ENCODE data around the gene MAPKAP1.
A peak's percentile ranks its signal among the peaks of the same experiment; 100 is the strongest.

MAPKAP1 gene

DNA sequence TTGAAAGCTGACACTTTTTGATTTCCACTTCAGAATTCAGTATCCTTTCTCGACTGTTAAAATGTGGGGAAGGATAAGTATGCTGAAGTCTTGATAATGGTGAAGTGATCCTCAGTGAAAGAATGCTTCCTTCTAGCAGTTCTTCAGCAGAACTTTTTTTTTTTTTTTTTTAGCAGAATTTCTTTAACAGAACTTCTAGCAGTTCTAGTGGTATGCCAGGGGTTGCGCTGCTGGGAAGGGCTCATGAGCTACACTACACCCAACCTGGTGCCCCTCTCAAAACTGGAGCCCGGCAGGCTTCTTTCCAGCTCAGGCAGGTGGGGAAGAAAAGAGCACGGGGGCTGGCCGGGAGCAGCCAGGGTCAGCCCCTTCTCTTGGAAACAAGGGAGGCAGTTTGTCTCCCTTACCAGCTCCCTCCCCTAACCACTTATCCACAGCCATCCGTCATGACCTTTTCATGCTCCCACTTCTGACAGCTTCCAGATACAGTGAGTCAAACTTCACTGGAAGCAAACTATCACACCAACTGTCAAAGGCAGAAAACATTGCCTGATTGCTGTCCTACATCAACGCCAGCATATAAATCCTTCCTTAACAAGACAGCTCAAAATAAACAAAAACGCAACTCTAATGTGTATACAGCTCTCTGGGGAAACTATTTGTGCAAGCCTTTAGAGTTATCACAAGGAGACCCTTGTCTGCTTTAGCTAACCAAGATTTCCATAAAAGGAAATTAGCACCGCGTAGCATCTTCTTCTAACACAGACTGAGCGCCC, 233.9 kb downstream of the MAPKAP1 start:
- DNase-seq (ENCODE audit: extremely low spot score, insufficient read length, low read depth), result no peak
- FAIRE-seq, result no peak

DNA sequence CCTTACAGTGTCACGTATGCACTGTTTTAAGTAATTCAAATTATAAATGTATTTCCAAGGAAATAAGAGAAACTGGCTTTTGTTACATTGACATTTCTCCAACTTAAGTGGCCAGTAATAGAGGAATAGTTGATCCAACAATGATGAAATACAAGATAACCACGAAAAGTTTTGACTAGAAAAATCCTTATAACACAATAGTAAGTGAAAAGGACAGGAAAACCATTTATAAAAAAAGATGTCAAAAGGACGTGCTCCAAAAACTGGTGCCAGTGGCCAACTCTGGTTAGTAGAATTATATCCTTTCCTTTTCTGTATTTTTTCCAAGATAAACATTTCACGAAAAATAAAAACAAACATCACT, 234.5 kb downstream of the MAPKAP1 start:
- FAIRE-seq, result no peak
- no peak for DNase-seq (ENCODE audit: extremely low spot score, insufficient read length, low read depth)

- FAIRE-seq (no peak), DNase-seq (ENCODE audit: extremely low spot score, insufficient read length, low read depth) (no peak)
Measured at GRCh38 chr9:125470767-125471580, 236.0 kb downstream of the MAPKAP1 start.

DNA sequence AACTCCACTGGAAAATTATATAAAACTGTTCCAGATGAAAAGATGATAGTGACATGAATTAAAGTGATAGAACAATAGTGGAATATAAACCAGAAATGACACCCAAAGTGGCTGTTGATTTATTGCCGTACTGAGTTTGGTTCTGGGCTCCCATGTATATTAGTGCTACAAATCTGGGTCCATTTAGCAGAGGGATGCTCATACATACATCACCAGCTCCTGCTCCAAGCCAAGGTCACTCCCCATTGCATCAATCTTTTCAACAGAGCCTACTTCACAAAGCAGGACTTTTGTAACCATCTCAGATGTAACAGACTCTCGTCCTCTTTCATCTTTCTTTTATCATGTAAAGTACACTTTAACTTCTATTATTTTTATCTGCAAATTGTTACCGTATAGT, 236.8 kb downstream of the MAPKAP1 start:
- no peak for DNase-seq (ENCODE audit: extremely low spot score, insufficient read length, low read depth)

GRCh38 chr9:125468646-125469045, 238.4 kb downstream of the MAPKAP1 start:
- no peak for DNase-seq (ENCODE audit: extremely low spot score, insufficient read length, low read depth)
- FAIRE-seq, result no peak

More for the DNA sequence above, 236.8 kb downstream of the MAPKAP1 start:
- FAIRE-seq, result no peak

DNA sequence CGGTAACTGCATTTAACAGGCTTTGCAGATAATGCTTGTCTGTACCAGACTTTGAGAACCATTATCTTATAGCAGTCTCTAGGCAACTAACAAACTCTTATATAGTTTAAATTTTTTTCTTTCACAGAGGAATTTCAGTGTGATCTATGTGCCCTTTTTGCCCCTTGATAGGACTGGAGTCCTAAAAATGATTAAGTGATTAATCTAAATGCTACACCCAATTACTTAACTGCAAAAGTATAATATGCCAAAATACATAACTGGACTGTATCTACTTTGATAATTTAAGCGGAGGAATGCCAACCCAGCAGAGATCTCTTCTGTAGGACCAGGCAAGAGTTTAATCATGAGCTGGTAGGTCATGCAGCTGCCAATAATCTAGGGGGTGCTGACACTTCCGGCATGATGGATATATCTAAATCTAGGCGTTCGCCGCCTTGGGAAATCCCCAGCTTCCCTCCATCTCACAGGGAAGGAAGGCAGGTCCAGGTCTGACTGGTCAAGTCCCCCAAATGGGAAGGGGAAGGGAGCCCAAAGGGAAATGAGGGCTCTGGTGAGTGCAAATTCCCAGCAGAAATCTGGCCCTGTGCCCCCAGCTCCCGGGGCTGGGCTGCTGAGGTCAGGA, 239.8 kb downstream of the MAPKAP1 start:
- no peak for DNase-seq (ENCODE audit: extremely low spot score, insufficient read length, low read depth)
- FAIRE-seq, result no peak

DNA sequence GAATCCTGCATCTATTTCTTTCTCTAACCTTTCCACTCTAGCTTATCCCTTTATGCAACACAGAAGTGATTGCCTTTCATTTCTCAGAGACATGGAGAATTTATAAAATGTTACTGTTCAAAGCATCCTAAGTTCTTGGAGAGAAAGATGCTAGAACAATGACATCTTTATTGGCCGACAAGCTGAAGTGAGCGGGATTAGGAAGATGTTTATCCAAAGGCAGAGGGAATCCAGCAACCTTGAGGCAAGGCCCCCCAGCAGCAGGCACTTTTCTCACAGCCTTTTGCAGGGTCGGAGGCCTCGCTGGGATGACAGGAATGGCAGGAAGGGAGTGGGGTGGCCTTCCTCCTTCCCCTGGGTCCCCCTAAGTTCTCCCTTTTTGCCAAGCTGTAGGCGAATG, 240.6 kb downstream of the MAPKAP1 start:
- FAIRE-seq, result no peak
- DNase-seq (ENCODE audit: extremely low spot score, insufficient read length, low read depth), result no peak

DNA sequence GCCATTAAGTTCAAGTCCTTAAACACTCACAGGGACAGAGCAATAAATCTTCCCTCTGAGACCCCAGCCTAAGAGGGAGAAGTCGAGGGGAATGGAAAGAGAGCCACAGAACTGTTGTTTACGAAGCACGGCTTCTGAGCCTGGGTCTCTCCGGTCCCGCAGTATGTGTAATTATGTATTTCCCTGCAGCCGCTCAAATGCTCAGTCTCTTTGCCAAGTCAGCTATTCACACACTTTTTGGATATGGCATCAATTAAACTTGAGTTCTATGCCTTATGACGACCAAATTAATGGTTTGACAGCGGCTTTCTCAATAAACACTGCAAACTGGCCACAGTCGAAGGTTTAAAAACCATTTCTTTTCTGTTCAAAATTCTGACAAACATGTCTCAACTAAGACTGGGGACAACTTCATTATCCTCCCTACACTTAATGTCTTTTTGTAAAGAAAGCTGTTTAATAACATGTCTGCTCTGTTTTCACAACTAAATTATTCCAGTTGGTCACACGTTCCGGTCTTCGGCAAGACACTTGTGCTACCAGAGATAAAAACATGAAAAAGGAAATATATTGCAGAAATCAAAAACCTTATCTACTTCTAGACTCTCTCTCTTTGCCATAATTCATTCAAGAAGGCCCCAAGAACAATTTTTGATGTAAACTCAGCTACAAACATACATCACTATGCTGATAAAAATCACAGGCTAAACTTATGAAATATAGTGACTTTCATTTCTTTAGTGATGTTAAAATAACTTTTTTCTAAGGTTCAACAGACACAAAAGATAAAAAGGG, 242.2 kb downstream of the MAPKAP1 start:
- FAIRE-seq, result no peak
- no peak for DNase-seq (ENCODE audit: extremely low spot score, insufficient read length, low read depth)

DNA sequence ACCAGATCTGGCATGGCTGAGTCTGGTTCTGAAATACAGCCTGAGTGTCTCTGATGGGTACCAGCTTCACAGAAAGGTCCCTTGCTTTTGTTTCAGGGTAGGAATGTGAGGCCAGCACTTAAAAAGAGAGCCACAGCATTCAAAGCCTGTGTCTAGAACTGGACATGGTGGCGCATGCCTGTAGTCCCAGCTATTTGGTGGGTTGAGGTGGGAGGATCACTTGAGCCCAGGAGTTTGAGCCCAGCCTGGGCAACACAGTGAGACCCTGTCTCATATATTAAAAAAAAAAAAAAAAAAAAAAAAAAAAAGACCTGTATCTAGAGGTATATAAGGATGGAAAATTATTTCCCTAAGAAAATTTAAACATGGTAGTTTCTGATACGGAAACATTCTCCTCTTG, 243.1 kb downstream of the MAPKAP1 start:
- DNase-seq (ENCODE audit: extremely low spot score, insufficient read length, low read depth), result no peak
- no peak for FAIRE-seq

DNA sequence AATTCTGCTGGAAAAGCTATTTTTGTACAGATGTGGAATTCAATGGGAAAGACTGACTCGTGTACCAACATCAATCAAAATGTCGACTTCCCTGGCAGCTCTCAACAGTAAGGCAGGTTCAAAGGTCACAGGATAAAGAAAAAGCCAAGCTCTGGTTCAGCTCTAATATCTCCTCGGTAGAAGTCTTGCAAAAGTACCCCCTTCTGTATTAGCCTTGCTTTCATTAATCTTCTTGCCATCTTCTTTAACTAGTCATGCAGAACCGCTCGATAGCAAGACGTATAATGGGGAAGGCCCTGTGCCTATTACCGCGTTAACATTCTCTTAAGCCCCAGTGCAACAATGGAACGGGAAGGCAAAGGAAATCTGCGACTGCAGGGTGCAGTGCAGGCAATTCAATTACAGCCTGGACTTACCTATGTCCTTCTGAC, 244.1 kb downstream of the MAPKAP1 start:
- DNase-seq (ENCODE audit: extremely low spot score, insufficient read length, low read depth), result no peak
- FAIRE-seq, result no peak

DNA sequence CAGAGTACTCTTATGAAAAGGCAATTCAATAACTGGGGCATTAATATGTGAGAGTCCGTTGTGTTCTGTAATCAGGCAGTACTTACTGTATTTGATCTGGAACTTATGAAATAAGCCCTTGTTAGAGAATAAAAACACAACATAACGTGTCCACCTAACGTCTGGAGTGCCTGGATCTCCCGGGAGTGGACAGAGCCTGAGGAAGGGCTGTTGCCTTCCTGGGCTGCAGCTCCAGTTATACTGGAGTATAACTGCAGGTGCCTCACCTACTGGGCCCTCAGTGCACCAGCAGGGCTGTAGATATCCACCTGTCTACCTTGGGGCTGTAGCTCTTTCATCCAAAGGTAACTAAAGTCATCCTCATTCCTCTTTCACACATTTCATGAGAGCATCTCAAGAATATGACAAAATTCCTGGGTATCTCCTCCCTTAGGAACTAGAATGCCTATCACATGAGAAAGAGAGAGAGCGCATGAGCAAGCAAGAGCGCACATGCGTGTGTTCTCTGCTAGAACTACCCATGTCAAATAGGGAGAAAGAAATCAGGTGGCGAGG, 245.3 kb downstream of the MAPKAP1 start:
- no peak for FAIRE-seq
- DNase-seq (ENCODE audit: extremely low spot score, insufficient read length, low read depth), result no peak

DNA sequence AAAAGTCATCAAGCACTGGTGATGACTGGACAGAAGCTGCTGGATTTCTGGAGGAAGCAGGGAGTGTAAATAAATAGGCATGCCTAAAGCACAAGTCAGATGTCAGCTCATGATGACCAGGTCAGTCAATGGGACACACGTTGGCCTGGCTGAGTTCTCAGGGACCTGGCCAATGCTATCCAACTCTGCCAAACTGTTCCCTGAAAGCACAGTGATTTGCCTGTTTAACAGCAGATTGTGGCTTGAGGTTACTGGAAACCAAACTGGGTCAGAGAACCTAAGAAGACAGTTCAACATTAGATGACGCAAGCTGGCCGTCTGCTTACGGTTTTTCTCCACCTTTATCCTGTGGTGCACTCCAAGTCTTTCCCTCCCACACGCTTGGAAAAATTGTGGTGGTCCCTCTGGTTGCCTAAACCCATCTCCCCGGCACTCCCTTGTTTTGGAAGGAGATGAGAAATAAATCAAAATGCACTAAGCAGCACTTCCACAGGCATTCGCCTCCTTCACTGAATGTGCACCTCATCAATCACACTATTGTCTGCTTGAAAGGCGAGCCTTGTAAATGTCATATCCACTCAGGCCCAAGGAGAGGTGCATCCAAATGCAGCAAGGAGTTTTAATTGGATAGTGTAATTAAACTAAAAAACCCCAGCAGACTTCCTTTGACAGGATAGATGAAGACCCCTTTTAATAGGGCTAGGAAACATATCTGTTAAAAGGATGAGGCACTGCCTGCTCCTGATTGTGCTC, 245.9 kb downstream of the MAPKAP1 start:
- DNase-seq (ENCODE audit: extremely low spot score, insufficient read length, low read depth) (no peak), FAIRE-seq (no peak)

- DNase-seq (ENCODE audit: extremely low spot score, insufficient read length, low read depth) (no peak), FAIRE-seq (no peak)
Measured at GRCh38 chr9:125460346-125460745, 246.7 kb downstream of the MAPKAP1 start.

- FAIRE-seq, result no peak
Measured at GRCh38 chr9:125457357-125457756, 249.7 kb downstream of the MAPKAP1 start.

DNA sequence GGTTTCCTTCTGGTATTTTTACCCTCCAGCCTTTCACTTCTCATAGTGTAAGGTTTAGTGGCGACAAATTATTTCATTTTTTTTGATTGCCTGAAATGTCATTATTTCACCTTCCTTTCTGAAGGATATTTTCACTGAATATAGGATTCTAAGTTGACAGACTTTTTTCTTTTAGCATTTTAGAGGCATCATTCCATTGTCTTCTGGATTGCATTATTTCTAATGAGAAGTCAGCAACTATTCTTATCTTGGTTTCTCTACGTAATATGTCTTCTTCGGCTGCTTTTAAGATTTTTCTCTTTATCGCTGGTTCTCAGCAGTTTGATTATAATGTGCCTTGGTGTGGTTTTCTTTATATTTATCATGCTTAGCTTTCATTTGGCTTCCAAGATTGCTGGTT, 251.1 kb downstream of the MAPKAP1 start:
- FAIRE-seq (no peak), DNase-seq (ENCODE audit: extremely low spot score, insufficient read length, low read depth) (no peak)

More at GRCh38 chr9:125457357-125457756, 249.7 kb downstream of the MAPKAP1 start:
- DNase-seq (ENCODE audit: extremely low spot score, insufficient read length, low read depth), result no peak

- FAIRE-seq (no peak), DNase-seq (ENCODE audit: extremely low spot score, insufficient read length, low read depth) (no peak)
Measured at GRCh38 chr9:125455132-125455531, 251.9 kb downstream of the MAPKAP1 start.

- FAIRE-seq, result no peak
Measured at GRCh38 chr9:125447202-125447802, 259.7 kb downstream of the MAPKAP1 start.

GRCh38 chr9:125446561-125447094, 260.4 kb downstream of the MAPKAP1 start:
- peak; percentile 91 for FAIRE-seq
- peak; percentile 51 for DNase-seq (ENCODE audit: extremely low spot score, insufficient read length, low read depth)

More at GRCh38 chr9:125447202-125447802, 259.7 kb downstream of the MAPKAP1 start:
- DNase-seq (ENCODE audit: extremely low spot score, insufficient read length, low read depth), result no peak
